SW 1271 (cell line): ENCODE results near the gene DCAF17.
A peak's percentile ranks its signal among the peaks of the same experiment; 100 is the strongest.
"Not testable (repeated sequence)": the region's sequence is repeated elsewhere in the genome, so short reads cannot be mapped to it uniquely, and the experiment has no call there.

Experiments used
- DNase-seq, 2 experiments: peaks; one replicate each; lab custom pipeline; 2025; lab: John Stamatoyannopoulos, UW

Gene DCAF17

DNA sequence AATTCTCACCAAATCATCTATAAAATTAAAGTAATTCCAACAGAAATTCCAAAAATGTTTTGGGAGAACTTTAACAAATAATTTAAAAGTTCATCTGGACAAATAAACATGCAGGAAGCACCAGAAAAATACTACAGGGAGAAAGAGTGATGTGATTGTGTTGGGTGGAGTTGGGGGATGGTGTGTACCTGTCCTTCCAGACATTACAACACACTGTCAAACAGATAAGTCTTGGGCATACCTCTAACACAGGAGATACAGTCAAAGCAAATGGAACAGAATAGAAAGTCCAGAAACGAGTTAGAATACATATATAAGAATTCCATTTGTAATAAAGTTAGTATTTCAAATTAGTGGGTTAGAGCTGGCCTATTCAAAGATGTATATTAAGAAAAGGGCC lies 22.8 kb upstream of the DCAF17 start:
- no peak for DNase-seq

- no peak for DNase-seq
Measured at GRCh38 chr2:171411791-171412483, 22.1 kb upstream of the DCAF17 start.

- no peak for DNase-seq
Measured at GRCh38 chr2:171412571-171413175, 21.4 kb upstream of the DCAF17 start.

DNA sequence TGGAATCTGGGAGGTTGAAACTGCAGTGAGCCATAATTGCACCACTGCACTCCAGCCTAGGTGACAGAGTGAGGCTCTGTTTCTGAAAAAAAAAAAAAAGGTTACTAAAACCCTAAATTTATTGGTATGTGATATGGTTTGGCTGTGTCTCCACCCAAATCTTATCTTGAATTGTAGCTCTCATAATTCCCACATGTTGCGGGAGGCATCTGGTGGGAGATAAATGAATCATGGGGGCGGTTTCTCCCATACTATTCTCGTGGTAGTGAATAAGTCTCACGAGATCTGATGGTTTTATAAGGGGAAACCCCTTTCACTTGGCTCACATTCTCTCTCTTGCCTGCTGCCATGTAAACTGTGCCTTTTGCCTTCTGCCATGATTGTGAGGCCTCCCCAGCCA lies 19.4 kb upstream of the DCAF17 start:
- DNase-seq, result not testable (repeated sequence)

GRCh38 chr2:171416009-171416926 lies 17.8 kb upstream of the DCAF17 start:
- peak; percentile 58 to 85 for DNase-seq

GRCh38 chr2:171419333-171419732 lies 14.7 kb upstream of the DCAF17 start:
- DNase-seq, result no peak

DNA sequence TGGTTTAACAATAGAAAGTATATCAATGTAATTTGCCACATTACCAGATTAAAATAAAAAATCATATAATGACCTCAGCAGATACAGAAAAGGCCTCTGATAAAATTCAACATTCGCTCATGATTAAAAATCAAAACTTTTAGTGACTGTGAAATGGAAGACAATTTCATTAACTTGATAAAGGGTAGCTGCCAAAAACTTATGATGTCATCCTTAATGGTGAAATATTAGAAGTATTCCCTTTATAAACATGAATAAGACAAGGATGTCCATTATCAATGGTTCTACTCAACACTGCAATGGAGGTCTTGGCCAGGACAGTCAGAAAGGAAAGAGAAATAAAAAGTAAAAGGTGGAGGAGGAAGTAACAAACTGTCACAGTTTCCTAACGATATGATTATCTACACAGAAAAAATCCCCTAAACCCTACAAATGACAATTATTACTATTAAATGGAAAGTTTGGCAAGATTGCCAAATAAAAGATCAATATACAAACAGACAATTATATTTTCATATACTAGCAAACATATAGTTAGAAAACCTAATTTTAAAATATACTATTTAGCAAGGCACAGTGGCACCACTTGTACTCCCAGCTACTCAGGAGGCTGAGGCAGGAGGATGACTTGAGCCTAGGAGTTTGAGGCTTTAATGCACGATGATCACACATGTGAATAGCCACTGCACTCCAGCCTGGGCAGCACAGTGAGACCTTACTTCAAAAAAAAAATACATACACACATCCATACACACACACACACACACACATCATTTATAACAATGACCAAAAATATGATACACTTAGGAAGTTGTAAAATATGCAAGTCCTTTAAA lies 13.1 kb upstream of the DCAF17 start:
- no peak for DNase-seq

- not testable (repeated sequence) for DNase-seq
Measured at GRCh38 chr2:171422710-171423495, 11.1 kb upstream of the DCAF17 start.

DNA sequence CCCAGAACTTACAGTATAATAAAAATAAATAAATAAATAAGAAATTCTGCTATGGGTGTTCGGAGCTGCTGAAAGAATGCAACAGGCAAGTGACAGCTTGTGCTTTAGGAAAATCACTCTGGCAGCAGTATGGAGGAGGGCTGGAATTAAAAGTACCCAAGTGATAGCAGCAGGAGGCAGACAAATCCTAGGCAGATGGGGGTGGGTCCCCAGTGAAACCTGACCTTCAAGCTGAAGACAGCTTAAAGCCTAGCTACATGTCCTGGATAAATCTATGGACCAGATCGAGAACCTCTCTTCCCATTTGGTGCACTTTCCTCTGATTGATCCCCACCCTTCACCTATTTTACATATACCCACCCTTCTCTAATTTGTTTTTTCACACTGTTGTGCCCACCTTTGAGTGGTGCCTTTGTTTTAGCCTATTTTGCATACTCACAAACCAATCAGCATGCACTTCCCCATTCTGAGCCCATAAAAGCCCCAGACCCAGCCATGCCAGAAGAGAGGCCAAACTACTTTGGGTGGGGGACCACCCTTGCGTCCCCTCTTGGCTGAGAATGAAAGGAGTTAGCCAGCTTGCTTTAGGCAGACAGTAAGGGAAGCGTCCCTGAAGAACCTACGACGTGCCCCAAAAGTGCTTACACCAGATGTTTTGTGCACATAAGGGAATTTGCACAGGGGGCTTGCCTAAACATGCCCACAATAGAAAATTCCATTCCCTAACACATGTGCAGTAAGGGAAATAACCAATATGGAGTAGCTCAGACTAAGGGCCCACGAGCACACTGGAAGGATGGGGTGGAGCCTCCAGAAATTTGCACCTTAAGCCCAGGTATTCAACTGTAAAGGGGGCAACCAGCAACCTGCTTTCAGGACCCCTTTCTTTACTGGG lies 3.3 kb upstream of the DCAF17 start:
- no peak for DNase-seq

- no peak for DNase-seq
Measured at GRCh38 chr2:171431677-171432167, 2.3 kb upstream of the DCAF17 start.

GRCh38 chr2:171432206-171432968 lies 1.6 kb upstream of the DCAF17 start:
- DNase-seq, result no peak

- peak; percentile 2 to 70 for DNase-seq
Measured at GRCh38 chr2:171432969-171433762, 860 bp upstream of the DCAF17 start.

- no peak for DNase-seq
Measured at GRCh38 chr2:171433763-171434012, 338 bp upstream of the DCAF17 start, which contains the start of gene METTL8. Gene METTL8, minus strand, starts transcription at chr2:171433990. Its CDS starts 41,805 bp downstream, at chr2:171392185.

DNA sequence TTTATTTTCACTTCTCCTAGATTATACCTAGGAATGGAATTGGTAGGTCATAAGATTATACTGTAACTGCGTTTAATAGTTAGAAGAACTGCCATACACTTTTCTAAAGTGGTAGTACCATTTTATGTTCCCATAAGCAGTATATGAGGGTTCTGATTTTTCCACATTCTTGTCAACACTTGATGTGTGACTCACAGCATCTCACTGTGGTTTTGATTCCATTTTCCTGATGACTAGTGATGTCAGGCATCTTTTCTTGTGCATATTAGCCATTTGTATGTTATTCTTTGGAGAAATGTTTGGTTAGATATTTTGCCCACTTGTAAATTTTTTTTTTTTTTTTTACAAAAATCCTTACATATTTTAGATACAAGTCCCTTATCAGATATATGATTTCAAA lies 2.3 kb downstream of the DCAF17 start:
- DNase-seq, result peak; percentile 43 to 75

GRCh38 chr2:171441470-171441869 lies 7.4 kb downstream of the DCAF17 start:
- DNase-seq, result no peak

DNA sequence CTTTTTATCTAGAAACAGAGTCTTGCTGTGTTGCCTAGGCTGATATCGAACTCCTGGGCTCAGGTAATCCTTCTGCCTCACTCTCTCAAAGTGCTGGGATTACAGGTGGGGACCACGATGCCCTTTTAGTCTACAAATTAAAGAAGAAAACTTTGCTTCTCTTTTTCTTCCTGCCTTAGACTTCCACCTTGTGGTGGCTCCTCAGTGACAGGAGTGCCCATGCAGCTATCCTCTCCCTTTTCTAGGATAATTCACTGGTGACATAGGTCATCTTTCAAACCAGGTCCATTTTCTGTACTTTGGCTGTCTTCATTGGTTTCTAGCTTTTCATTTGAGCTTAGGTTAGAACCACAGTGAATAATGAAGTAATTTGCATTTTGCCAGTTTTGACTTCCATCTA lies 13.6 kb downstream of the DCAF17 start:
- DNase-seq, result peak in 1 of 2 experiments; percentile 4

DNA sequence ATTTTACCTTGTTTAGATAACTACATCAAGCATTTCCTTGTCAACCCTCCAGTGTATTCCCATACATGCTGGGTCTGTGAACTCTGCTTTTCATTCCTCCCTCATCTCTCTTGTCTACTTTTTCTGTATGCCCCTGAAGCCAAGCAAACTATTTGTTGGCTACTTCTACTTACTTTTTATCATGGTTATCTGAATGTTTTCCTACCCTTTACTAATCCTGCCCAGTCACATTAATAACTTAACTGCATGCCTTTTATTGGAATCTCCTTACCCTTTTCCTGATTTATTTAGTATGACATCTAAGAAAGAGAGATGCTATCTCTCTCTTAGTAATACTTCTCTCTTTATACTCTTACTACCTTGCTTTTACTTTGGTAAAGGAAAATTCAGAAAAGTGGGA lies 17.0 kb downstream of the DCAF17 start:
- DNase-seq, result no peak

DNA sequence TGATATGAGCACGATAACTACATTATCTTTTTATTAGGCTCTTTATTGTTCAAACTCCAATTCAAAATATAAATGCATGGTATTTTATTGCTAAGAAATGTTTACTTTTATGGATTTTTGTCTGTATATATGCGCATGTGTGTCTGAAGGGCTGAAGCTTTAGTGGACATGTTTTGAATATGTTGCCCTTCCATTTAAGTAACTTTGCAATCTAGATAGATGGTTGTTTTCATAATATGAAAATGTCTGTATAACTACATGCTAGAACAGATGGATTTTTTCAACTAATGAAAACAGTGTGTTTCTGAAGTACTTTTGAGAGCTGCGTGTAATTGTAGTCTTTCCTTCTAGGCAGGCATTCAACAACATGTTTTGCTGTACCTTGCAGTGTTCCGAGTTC lies 18.7 kb downstream of the DCAF17 start:
- DNase-seq, result no peak
